ENCODE results near the gene VDR. TPM values are rescaled to one million over a fixed set of nuclear protein-coding genes. Genes with fewer than 3 reads are reported as not detected.

VDR gene
- total RNA-seq, 3 donors from 2014 or later (not counting 1 experiment from before 2014, with no cell fraction given): 1.1 to 2.5 (median 1.6) TPM

DNA sequence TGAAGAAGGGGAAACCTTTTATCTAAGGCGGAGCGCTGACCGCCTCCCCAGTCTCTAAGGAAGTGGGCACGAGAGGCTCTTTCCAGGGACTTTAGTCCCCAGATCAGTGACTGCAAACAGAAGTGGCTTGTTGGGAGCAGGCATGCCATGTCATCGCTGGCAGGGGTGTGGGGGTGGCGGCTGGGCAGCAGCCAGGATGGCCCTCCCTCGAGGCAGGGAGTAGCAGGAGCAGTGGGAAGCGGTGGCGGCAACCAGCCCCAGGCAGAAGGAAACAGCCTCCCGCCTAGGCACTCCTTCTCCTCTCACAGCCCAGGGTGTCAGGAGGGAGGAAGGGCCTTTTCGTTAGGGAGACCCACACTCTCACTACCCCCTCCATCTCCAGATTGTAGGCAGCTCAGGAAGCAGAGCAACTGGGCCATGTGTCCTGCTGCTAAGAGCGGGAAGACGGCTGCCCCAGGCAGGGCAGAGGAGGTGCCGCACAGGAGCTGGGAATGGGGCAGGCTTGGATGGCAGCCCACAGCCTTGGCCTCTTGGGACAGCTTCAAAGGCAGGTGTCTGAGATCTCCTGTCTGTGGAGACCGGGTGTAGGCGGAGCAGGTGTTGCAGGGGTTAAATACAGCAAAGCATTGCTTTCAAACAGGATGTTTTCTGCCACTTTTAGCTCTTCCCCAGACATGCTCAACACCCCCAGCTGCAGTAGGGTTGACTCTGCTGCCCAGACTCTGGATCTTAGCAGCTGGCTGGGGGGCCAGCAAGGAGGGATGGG lies 21.8 kb downstream of the VDR start:
- Histone ChIP-seq H3K9me3 (ENCODE audit: control insufficient read depth, insufficient read depth, low read length) (no peaks in the 10 kb centered on the region), H3K4me3 (ENCODE audit: low read length) (no peak overlapping the region), H3K36me3 (ENCODE audit: control insufficient read depth, insufficient read depth, low read length) (no peaks in the 10 kb centered on the region), H3K27ac (ENCODE audit: low read length) (no peak overlapping the region), H3K4me1 (ENCODE audit: control insufficient read depth, insufficient read depth, low read length) (peaks cover 37% of the 10 kb centered on the region), H3K27me3 (ENCODE audit: control insufficient read depth, insufficient read depth, low read length) (peaks cover 3% of the 10 kb centered on the region)
- H3K27me3 Mint-ChIP-seq (ENCODE audit: low read depth in 2 of 2): peaks cover 16 to 17% of the 10 kb centered on the region in 2 donors
- H3K9me3 Mint-ChIP-seq: no peaks in the 10 kb centered on the region
- no peak overlapping the region for H3K27ac Mint-ChIP-seq
- no peak for ATAC-seq
- peak in 1 of 2 donors; percentile 56 for DNase-seq
- H3K36me3 Mint-ChIP-seq: no peaks in the 10 kb centered on the region
- peaks cover 6 to 20% of the 10 kb centered on the region in 2 donors for H3K4me1 Mint-ChIP-seq
- TF ChIP-seq, protein P1, sequence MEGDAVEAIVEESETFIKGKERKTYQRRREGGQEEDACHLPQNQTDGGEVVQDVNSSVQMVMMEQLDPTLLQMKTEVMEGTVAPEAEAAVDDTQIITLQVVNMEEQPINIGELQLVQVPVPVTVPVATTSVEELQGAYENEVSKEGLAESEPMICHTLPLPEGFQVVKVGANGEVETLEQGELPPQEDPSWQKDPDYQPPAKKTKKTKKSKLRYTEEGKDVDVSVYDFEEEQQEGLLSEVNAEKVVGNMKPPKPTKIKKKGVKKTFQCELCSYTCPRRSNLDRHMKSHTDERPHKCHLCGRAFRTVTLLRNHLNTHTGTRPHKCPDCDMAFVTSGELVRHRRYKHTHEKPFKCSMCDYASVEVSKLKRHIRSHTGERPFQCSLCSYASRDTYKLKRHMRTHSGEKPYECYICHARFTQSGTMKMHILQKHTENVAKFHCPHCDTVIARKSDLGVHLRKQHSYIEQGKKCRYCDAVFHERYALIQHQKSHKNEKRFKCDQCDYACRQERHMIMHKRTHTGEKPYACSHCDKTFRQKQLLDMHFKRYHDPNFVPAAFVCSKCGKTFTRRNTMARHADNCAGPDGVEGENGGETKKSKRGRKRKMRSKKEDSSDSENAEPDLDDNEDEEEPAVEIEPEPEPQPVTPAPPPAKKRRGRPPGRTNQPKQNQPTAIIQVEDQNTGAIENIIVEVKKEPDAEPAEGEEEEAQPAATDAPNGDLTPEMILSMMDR (IDR thresholded peaks at IDR 0.05): no peak
- 44% methylated on average over 15 of the region's 16 CpGs for WGBS (ENCODE audit: insufficient coverage)
- H3K4me3 Mint-ChIP-seq: no peak overlapping the region
- intact Hi-C loops (cut with micrococcal nuclease): no loop called here

DNA sequence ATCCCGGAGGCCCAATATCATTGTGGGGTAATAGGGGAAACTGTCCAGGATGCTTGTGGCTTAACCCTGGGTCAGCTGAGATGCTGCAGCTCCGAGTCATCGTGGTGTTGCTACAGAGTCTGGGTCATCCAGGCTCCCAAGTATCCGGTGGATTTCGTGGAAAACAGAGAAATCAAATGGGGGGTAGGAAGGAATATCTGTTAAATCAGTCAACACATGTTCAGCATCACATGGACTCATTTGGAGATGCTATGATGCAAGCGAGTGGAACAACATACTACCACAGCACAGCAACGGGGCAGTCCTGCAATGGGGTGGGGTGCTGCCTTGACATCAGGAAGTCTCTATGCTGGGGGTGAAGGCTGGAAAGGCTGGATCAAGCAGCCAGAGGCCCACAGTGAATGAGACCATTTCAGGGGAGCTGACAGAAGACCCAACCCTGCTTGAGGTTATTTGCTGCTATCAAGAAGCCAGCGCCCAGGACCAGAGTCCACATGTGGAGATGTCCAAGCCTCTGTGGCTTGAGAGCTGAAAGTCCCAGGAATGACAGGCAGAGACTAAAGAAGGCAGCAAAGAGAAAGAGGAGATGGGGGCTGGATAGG lies 22.9 kb downstream of the VDR start:
- WGBS (ENCODE audit: insufficient coverage): 55% methylated on average over 8 of the region's 8 CpGs
- no peaks in the 10 kb centered on the region for H3K36me3 ChIP-seq (ENCODE audit: control insufficient read depth, insufficient read depth, low read length)
- Mint-ChIP-seq H3K36me3 (no peaks in the 10 kb centered on the region), H3K4me1 (peaks cover 6 to 20% of the 10 kb centered on the region in 2 donors), H3K27ac (peak overlapping the region in 1 of 2 donors; percentile 8), H3K9me3 (no peaks in the 10 kb centered on the region), H3K4me3 (no peak overlapping the region), H3K27me3 (ENCODE audit: low read depth in 2 of 2) (peaks cover 16 to 17% of the 10 kb centered on the region in 2 donors)
- H3K9me3 ChIP-seq (ENCODE audit: control insufficient read depth, insufficient read depth, low read length): no peaks in the 10 kb centered on the region
- ATAC-seq: no peak
- H3K4me3 ChIP-seq (ENCODE audit: low read length): no peak overlapping the region
- intact Hi-C loops (cut with micrococcal nuclease): no loop called here
- TF ChIP-seq, protein P1 (IDR thresholded peaks at IDR 0.05): no peak
- peaks cover 37% of the 10 kb centered on the region for H3K4me1 ChIP-seq (ENCODE audit: control insufficient read depth, insufficient read depth, low read length)
- H3K27me3 ChIP-seq (ENCODE audit: control insufficient read depth, insufficient read depth, low read length): peaks cover 3% of the 10 kb centered on the region
- H3K27ac ChIP-seq (ENCODE audit: low read length): no peak overlapping the region
- no peak for DNase-seq

DNA sequence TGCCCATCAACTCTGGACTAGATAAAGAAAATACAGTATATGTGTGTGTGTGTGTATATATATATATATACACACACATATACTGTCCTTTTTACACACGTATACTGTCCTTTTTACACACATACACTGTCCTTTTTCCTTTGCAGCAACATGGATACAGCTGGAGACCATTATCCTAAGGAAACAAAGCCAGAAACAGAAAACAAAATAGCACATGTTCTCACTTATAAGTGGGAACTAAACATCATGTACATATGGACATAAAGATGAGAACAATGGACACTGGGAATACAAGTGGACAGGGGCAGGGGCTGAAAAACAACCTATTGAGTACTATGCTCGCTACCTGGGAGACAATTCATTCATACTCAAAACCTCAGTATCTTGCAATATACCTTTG lies 23.7 kb downstream of the VDR start:
- WGBS (ENCODE audit: insufficient coverage): 95% methylated on average over 2 of the region's 2 CpGs
- DNase-seq (no peak), ATAC-seq (no peak)
- H3K27ac ChIP-seq (ENCODE audit: low read length): no peak overlapping the region
- H3K27me3 Mint-ChIP-seq (ENCODE audit: low read depth in 2 of 2): peaks cover 14 to 19% of the 10 kb centered on the region in 2 donors
- no peak overlapping the region for H3K27ac Mint-ChIP-seq
- TF ChIP-seq, protein P1 (IDR thresholded peaks at IDR 0.05): no peak
- intact Hi-C loops (cut with micrococcal nuclease): no loop called here
- H3K27me3 ChIP-seq (ENCODE audit: control insufficient read depth, insufficient read depth, low read length): peaks cover under 1% of the 10 kb centered on the region
- no peaks in the 10 kb centered on the region for H3K36me3 Mint-ChIP-seq
- no peaks in the 10 kb centered on the region for H3K9me3 ChIP-seq (ENCODE audit: control insufficient read depth, insufficient read depth, low read length)
- no peaks in the 10 kb centered on the region for H3K9me3 Mint-ChIP-seq
- peaks cover 6 to 20% of the 10 kb centered on the region in 2 donors for H3K4me1 Mint-ChIP-seq
- no peak overlapping the region for H3K4me3 Mint-ChIP-seq
- peaks cover 37% of the 10 kb centered on the region for H3K4me1 ChIP-seq (ENCODE audit: control insufficient read depth, insufficient read depth, low read length)
- H3K36me3 ChIP-seq (ENCODE audit: control insufficient read depth, insufficient read depth, low read length): no peaks in the 10 kb centered on the region
- no peak overlapping the region for H3K4me3 ChIP-seq (ENCODE audit: low read length)

All from natural killer cell (primary cell).